Cardiac fibroblast (primary cell): ENCODE data around the gene CCDC34.

Experiments used
- DNase-seq, 2 donors: peaks; one replicate each; pipeline versions ENCODE4 v3.0.0 to v3.0.0-alpha.2; 2010; ENCODE audit warnings: low read depth in 2 of 2
- H3K4me3 ChIP-seq, 2 donors: replicated peaks in 1 of 2; 1 replicate in 1 of 2; 2 replicates in 1 of 2; pipeline ENCODE4 v1.5.1; 2011; ENCODE audit warnings: low read depth in 2 of 2, low read length in 2 of 2, mild to moderate bottlenecking in 2 of 2, moderate library complexity in 1 of 2
- CTCF ChIP-seq: IDR thresholded peaks from one replicate; pipeline ENCODE4 v1.5.1; 2011; ENCODE audit warnings: low read depth, mild to moderate bottlenecking, low read length, inconsistent platforms

The CCDC34 gene

DNA sequence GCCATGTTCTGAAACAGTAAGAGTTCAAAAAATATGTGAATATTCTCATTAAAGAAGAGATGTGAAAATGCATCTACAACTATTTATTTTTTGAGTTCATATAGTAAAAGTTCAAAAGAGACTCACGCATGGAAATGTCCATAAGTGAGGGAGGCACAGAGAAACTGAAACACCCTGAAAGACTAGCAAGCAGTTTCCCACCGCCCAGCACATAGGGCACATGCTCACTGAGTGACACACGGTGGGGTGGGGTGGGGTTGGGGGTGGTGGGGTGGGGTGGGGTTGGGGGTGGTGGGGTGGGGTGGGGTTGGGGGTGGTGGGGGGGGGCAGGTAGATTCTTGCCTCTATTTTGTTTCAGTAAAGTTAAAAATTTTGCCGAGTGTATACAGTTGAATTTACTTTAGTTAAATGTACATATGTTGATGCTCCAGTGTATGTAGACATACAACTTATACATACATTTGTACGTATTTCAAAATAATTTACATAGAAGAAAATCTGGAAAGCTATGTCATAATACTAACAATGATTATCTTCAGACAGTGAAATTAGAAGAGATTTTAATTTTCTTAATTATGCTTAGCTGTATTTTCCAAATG, 6.3 kb downstream of the CCDC34 start:
- no peak overlapping the region for H3K4me3 ChIP-seq
- TF ChIP-seq CTCF = no peak
- no peak for DNase-seq

- DNase-seq = no peak
- H3K4me3 ChIP-seq = no peak overlapping the region
- no peak for TF ChIP-seq CTCF
Observed at GRCh38 chr11:27355575-27356104, 7.4 kb downstream of the CCDC34 start.

GRCh38 chr11:27354359-27354965, 8.6 kb downstream of the CCDC34 start:
- TF ChIP-seq CTCF = no peak
- H3K4me3 ChIP-seq = no peak overlapping the region
- DNase-seq = peak in 1 of 2 donors; percentile 5

DNA sequence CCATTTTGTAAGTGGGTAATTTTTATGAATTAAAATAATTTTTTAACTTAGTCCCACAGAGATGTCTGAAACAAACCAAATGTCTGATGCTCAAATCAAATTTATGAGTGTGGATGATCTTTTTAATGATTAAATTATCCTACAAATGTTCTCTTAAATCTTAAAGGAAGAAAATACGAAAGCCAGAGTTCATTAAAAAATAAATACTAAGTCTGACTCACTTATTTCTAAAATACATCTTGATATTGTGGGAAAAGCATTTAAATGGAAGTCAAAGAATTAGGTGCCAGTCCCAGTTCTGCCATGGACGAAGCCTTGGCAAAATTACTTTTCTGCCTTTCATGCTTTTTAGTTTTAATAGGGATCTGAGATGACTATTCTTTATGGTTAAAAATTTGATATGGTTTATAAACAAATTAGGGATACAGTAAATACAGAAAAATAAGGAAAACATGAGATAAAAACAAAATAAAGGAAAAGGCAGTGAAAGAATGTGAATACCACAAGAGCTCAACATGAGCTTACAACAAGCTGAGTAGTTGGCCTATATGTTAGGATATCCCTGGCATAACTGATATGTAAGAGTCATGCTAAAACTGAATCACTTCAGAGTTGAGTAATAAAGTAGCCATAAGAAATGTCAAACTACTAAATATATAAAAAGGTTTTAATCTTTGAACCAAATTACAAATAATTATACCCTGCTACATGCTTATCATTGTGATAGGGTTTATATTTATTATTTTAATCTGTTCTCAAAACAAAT, 9.2 kb downstream of the CCDC34 start:
- peak; percentile 64 to 72 for DNase-seq
- H3K4me3 ChIP-seq = no peak overlapping the region
- no peak for TF ChIP-seq CTCF

DNA sequence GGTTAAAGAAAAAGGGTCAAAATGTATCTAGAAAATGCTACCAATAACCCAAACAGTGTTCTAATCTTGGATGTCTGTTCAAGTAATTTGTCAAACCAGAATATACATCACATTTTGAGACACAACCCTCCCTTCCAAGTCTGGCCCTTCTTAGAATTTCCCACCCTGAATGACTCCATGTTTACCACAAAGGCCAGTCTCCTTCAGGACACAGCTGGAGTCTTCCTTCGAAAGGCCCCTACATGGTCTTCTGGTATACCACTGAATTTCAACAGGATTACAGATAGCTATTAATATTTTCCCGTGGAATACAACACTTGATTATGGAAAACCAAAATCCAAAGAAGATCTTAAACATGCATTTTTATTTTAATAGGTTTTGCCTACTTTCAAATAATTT, 10.2 kb downstream of the CCDC34 start:
- no peak for TF ChIP-seq CTCF
- no peak for DNase-seq

DNA sequence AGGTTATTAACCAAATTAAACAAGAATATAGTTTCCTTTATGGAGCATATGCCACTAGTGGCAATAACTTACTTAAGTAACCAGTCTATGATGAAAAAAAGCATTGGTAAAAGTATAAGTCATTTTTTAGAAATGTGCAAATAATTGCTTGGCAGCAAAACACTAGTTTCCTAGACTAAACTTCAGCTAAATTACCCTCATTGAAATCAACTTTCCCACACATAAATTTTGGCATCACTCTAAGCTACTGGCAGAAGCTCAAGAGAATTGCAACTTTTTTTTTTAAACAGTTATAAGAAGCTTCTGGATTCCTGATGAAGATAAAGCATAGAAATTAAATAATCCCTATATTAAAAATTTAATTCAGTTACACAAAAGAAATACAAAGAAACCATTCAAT, 12.5 kb downstream of the CCDC34 start:
- peak; percentile 13 to 85 for DNase-seq
- TF ChIP-seq CTCF = no peak
- no peak overlapping the region for H3K4me3 ChIP-seq

More for the DNA sequence above, 10.2 kb downstream of the CCDC34 start:
- H3K4me3 ChIP-seq = no peak overlapping the region
